ENCODE measurements around the gene ETNPPL.

The ETNPPL gene

GRCh38 chr4:108762559-108763225, at the start of gene ETNPPL:
Gene ETNPPL (minus strand): TSS chr4:108763053. CDS start chr4:108762898, 155 bp downstream.
- no peak for DNase-seq

GRCh38 chr4:108811486-108811885, 48.6 kb upstream of the ETNPPL start:
- DNase-seq: no peak

- DNase-seq: no peak
Observed at GRCh38 chr4:108810087-108810486, 47.2 kb upstream of the ETNPPL start.

GRCh38 chr4:108804648-108805273, 41.9 kb upstream of the ETNPPL start:
- no peak for DNase-seq

- DNase-seq: no peak
Observed at GRCh38 chr4:108799306-108799705, 36.5 kb upstream of the ETNPPL start.

GRCh38 chr4:108796173-108796572, 33.3 kb upstream of the ETNPPL start:
- DNase-seq: no peak

- no peak for DNase-seq
Observed at GRCh38 chr4:108795733-108796132, 32.9 kb upstream of the ETNPPL start.

- no peak for DNase-seq
Observed at GRCh38 chr4:108794136-108794535, 31.3 kb upstream of the ETNPPL start.

GRCh38 chr4:108793415-108793814, 30.6 kb upstream of the ETNPPL start:
- no peak for DNase-seq

GRCh38 chr4:108788731-108789130, 25.9 kb upstream of the ETNPPL start:
- no peak for DNase-seq

GRCh38 chr4:108787724-108788123, 24.9 kb upstream of the ETNPPL start:
- DNase-seq: no peak

- no peak for DNase-seq
Observed at GRCh38 chr4:108787106-108787505, 24.3 kb upstream of the ETNPPL start.

GRCh38 chr4:108786351-108786750, 23.5 kb upstream of the ETNPPL start:
- no peak for DNase-seq

- DNase-seq: no peak
Observed at GRCh38 chr4:108783665-108784463, 21.0 kb upstream of the ETNPPL start.

GRCh38 chr4:108779958-108780357, 17.1 kb upstream of the ETNPPL start:
- no peak for DNase-seq

- DNase-seq: no peak
Observed at GRCh38 chr4:108777388-108777787, 14.5 kb upstream of the ETNPPL start.

GRCh38 chr4:108775921-108776320, 13.1 kb upstream of the ETNPPL start:
- no peak for DNase-seq

- DNase-seq: no peak
Observed at GRCh38 chr4:108774809-108775530, 12.1 kb upstream of the ETNPPL start.

GRCh38 chr4:108772402-108772801, 9.5 kb upstream of the ETNPPL start:
- no peak for DNase-seq

GRCh38 chr4:108766058-108766457, 3.2 kb upstream of the ETNPPL start:
- DNase-seq: no peak

GRCh38 chr4:108763986-108764385, 1.1 kb upstream of the ETNPPL start:
- no peak for DNase-seq

- no peak for DNase-seq
Observed at GRCh38 chr4:108763226-108763593, 357 bp upstream of the ETNPPL start.

GRCh38 chr4:108758498-108758897, 4.4 kb downstream of the ETNPPL start:
- DNase-seq: no peak
